Gastroesophageal sphincter (tissue), 3 donors: ENCODE results near the gene NAALADL2.

Experiments
- POLR2A ChIP-seq, 2 donors: fragments of 450-650 bp; IDR thresholded peaks; one replicate each; pipeline ENCODE4 v1.6.1; 2017; ENCODE audit warnings: antibody characterized with exemption in 2 of 2, mild to moderate bottlenecking in 2 of 2, moderate library complexity in 1 of 2
- TF ChIP-seq, protein P1 (sequence below), 4 experiments: fragments of 200-600 bp in 2 of 4; fragments of 450-650 bp in 2 of 4; sonication (generic) in 1 of 4; IDR thresholded peaks; one replicate each; pipeline ENCODE4 v1.5.1; 2017 to 2019; ENCODE audit warnings: antibody characterized with exemption in 4 of 4, mild to moderate bottlenecking in 2 of 4, moderate library complexity in 2 of 4

DNA sequence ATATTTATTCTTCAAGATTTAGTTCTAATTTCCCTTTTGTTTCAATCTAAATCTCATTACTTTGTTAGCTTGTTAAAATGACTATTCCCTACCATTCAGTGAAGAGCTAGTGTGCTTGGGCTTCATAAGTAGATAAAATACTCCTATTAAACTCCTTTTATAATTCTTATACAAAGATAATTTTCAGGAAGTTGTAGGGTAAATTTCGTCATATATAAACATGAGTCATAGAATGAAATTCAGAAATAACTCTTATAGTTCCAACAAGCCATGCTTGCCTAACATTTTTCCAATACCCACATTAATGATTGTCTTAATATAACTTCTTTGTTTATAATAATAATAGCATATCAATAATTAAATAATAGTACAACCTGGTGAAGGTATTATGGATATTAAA is 407.3 kb downstream of the NAALADL2 start:
- TF ChIP-seq POLR2A (IDR thresholded peaks at IDR 0.05) = no peak
- TF ChIP-seq, protein P1, sequence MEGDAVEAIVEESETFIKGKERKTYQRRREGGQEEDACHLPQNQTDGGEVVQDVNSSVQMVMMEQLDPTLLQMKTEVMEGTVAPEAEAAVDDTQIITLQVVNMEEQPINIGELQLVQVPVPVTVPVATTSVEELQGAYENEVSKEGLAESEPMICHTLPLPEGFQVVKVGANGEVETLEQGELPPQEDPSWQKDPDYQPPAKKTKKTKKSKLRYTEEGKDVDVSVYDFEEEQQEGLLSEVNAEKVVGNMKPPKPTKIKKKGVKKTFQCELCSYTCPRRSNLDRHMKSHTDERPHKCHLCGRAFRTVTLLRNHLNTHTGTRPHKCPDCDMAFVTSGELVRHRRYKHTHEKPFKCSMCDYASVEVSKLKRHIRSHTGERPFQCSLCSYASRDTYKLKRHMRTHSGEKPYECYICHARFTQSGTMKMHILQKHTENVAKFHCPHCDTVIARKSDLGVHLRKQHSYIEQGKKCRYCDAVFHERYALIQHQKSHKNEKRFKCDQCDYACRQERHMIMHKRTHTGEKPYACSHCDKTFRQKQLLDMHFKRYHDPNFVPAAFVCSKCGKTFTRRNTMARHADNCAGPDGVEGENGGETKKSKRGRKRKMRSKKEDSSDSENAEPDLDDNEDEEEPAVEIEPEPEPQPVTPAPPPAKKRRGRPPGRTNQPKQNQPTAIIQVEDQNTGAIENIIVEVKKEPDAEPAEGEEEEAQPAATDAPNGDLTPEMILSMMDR (IDR thresholded peaks at IDR 0.05) = no peak
